Smooth muscle cell (in vitro differentiated cells): Measurements from ENCODE around the gene APC2. TPM values are rescaled to one million over a fixed set of nuclear protein-coding genes. Genes with fewer than 3 reads are reported as not detected.

Experiments used
- DNase-seq: peaks from one replicate; lab custom pipeline; 2025; ENCODE audit not compliant: unreplicated experiment; lab: John Stamatoyannopoulos, UW
- H2AFZ ChIP-seq: fragments of 200-600 bp; sonication (generic); 2 replicates; pipeline ENCODE4 v1.6.0; 2016; ENCODE audit warnings: antibody characterized with exemption, low read depth, mild to moderate bottlenecking
- H3F3A ChIP-seq: fragments of 200-600 bp; sonication (generic); 2 replicates; pipeline ENCODE4 v1.6.0; 2017; ENCODE audit warnings: antibody characterized with exemption, low read depth
- H3K27ac ChIP-seq: fragments of 200-600 bp; sonication (generic); 2 replicates; pipeline ENCODE4 v1.5.1; 2016; ENCODE audit warnings: low read depth, mild to moderate bottlenecking
- H3K27me3 ChIP-seq: fragments of 200-600 bp; sonication (generic); 2 replicates; pipeline ENCODE4 v1.6.1; 2016; ENCODE audit warnings: low read depth, mild to moderate bottlenecking
- H3K36me3 ChIP-seq: fragments of 200-600 bp; sonication (generic); 2 replicates; pipeline ENCODE4 v1.5.1; 2016; ENCODE audit warnings: low read depth
- H3K4me1 ChIP-seq: fragments of 200-600 bp; sonication (generic); 2 replicates; pipeline ENCODE4 v1.5.1; 2016; ENCODE audit warnings: low read depth
- H3K4me2 ChIP-seq: fragments of 200-600 bp; sonication (generic); 2 replicates; pipeline ENCODE4 v1.6.0; 2016; ENCODE audit warnings: mild to moderate bottlenecking
- H3K4me3 ChIP-seq: fragments of 200-600 bp; sonication (generic); 2 replicates; pipeline ENCODE4 v1.5.1; 2016; ENCODE audit warnings: mild to moderate bottlenecking
- H3K79me2 ChIP-seq: fragments of 200-600 bp; sonication (generic); 2 replicates; pipeline ENCODE4 v1.6.0; 2016; ENCODE audit warnings: low read depth, mild to moderate bottlenecking
- H3K9ac ChIP-seq: fragments of 200-600 bp; sonication (generic); 2 replicates; pipeline ENCODE4 v1.6.0; 2016; ENCODE audit warnings: low read depth
- H3K9me3 ChIP-seq: fragments of 200-600 bp; sonication (generic); replicated peaks from 2 replicates; pipeline ENCODE4 v1.5.1; 2016; ENCODE audit warnings: low read depth
- H4K20me1 ChIP-seq: fragments of 200-600 bp; sonication (generic); 2 replicates; pipeline ENCODE4 v1.6.0; 2016; ENCODE audit warnings: low read depth
- WGBS: methylation state at CpG from one replicate; pipeline ENCODE4 v1.1.7; 2016; ENCODE audit warnings: low lambda C conversion rate; 5-methylcytosine and 5-hydroxymethylcytosine counted together
- polyA plus RNA-seq: library from polyadenylated mRNA; unstranded; fragments of >200 nt; fragmentation: Nextera tagmentation; extraction: Ambion mirVana; gene quantifications from 2 replicates; pipeline ENCODE4 v1.2.1, GENCODE V29; 2016
- total RNA-seq: library from RNA; depleted of rRNA; stranded (reverse); fragments of >200 nt; gene quantifications from 2 replicates; pipeline ENCODE4 v1.2.3, GENCODE V29; 2014
- TF ChIP-seq, protein P1 (sequence below): fragments of 200-600 bp; sonication (generic); IDR thresholded peaks from 2 replicates; pipeline ENCODE4 v1.5.1; 2017; ENCODE audit warnings: borderline replicate concordance, mild to moderate bottlenecking, antibody characterized with exemption; ENCODE audit not compliant: insufficient read depth, poor library complexity, severe bottlenecking

The APC2 gene
- total and polyA plus RNA-seq, 2 experiments from 2014 or later = 0.18 to 0.30 TPM

DNA sequence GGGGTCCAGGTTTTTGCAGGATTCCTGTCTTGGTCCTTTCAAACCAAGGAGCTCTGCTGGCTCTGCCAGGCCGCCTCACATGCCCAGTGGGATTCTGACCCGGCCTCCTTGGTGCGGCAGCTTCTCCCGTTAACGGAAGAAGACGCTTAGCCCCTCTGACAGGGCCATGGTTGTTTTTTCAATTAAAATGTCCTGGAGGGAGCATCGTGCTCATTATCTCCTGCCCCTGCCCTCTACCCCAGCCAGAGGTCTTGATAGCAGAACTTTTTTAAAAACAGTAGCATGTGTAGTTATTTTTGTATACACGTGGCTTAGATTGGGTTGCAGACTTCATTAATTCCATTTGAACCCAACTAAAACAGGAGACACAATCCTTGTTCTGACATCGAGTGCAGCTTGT lies 23.2 kb upstream of the APC2 start:
- Histone ChIP-seq H3K36me3 (no peaks in the 10 kb centered on the region), H2AFZ (no peak overlapping the region), H3K27me3 (no peaks in the 10 kb centered on the region), H3K9me3 (no peaks in the 10 kb centered on the region), H3K4me2 (no peak overlapping the region), H3K4me1 (no peaks in the 10 kb centered on the region), H3K27ac (no peak overlapping the region), H4K20me1 (peaks cover 85% of the 10 kb centered on the region), H3F3A (no peaks in the 10 kb centered on the region), H3K9ac (no peak overlapping the region), H3K4me3 (no peak overlapping the region), H3K79me2 (peaks cover 42% of the 10 kb centered on the region)
- no peak for DNase-seq
- WGBS = 95% methylated on average over 9 of the region's 9 CpGs
- TF ChIP-seq, protein P1, sequence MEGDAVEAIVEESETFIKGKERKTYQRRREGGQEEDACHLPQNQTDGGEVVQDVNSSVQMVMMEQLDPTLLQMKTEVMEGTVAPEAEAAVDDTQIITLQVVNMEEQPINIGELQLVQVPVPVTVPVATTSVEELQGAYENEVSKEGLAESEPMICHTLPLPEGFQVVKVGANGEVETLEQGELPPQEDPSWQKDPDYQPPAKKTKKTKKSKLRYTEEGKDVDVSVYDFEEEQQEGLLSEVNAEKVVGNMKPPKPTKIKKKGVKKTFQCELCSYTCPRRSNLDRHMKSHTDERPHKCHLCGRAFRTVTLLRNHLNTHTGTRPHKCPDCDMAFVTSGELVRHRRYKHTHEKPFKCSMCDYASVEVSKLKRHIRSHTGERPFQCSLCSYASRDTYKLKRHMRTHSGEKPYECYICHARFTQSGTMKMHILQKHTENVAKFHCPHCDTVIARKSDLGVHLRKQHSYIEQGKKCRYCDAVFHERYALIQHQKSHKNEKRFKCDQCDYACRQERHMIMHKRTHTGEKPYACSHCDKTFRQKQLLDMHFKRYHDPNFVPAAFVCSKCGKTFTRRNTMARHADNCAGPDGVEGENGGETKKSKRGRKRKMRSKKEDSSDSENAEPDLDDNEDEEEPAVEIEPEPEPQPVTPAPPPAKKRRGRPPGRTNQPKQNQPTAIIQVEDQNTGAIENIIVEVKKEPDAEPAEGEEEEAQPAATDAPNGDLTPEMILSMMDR = no peak

DNA sequence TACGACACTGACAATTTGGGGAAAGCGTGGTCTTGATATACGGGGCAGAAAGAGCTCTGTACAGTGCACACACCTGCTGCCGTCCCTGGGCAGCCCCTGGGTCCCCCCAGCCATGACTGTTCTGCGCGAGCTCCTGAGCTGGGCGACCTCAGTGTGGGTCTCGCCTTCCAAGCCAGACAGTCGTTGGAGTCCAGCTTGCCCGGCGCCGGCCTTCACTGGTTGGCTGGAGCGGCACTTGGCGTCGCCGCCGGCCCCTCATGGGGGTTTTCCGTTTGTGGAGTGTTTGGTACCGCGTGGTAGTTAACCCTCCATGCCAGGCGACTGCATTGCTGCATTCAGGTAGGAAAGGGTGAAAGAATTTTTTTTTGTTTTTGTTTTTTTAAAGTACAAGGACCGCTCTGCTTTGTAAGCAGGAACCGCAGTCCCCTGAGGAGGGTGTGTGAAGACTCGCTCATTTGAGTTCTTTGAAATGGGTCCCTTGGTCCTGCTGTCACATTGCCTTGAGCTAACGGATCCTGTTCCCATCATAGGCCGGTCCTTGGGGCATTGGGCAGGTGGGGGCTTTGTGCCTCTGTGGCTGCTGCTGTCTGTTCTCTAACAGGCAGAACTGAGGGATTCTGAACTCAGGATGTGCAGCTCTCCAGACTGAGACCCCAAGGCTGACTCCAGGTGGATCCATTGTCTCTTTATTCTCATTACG lies 22.6 kb upstream of the APC2 start:
- H3K79me2 ChIP-seq = peaks cover 36% of the 10 kb centered on the region
- no peak overlapping the region for H3K4me3 ChIP-seq
- H2AFZ ChIP-seq = no peak overlapping the region
- H3K4me1 ChIP-seq = no peaks in the 10 kb centered on the region
- H3K4me2 ChIP-seq = no peak overlapping the region
- H3K36me3 ChIP-seq = no peaks in the 10 kb centered on the region
- TF ChIP-seq, protein P1 = no peak
- H3K9ac ChIP-seq = no peak overlapping the region
- no peaks in the 10 kb centered on the region for H3K27me3 ChIP-seq
- 95% methylated on average over 27 of the region's 27 CpGs for WGBS
- no peaks in the 10 kb centered on the region for H3F3A ChIP-seq
- peaks cover 81% of the 10 kb centered on the region for H4K20me1 ChIP-seq
- no peak for DNase-seq
- no peaks in the 10 kb centered on the region for H3K9me3 ChIP-seq
- no peak overlapping the region for H3K27ac ChIP-seq

DNA sequence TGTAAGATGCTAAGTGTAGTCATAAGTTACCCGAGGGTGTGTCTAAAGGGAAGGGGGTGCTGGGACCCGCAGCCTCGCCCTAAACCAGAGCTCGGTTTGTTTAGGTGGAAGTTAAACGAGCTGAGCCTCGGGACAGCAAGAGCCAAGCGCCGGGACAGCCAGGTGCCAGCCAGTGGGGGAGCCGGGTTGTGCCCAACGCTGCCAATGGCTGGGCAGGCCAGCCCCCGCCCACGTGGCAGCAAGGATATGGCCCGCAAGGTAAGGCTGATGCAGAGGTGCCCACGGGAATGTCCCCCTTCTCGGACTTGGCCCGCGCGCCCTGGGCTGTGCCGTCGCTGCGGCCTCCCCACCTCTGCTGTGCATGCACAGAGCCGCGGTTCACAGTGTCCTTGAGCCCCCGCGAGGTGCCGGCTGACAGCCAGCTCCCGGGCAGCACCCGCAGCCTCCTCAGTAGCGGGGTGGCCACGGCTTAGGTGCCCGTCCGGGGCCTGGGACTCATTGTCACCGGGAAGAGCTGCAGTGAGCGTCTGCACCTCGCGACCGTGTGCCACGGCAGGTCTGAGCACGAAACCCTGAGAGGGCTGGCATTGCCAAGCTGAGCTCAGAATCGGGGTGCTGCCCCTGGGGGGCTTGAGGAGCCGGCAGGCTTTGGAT lies 21.1 kb upstream of the APC2 start:
- TF ChIP-seq, protein P1 = no peak
- no peaks in the 10 kb centered on the region for H3K27me3 ChIP-seq
- no peak for DNase-seq
- H3K79me2 ChIP-seq = peaks cover 21% of the 10 kb centered on the region
- H3K4me1 ChIP-seq = no peaks in the 10 kb centered on the region
- H3K9ac ChIP-seq = no peak overlapping the region
- no peak overlapping the region for H3K4me2 ChIP-seq
- H3F3A ChIP-seq = no peaks in the 10 kb centered on the region
- H3K36me3 ChIP-seq = no peaks in the 10 kb centered on the region
- WGBS = 97% methylated on average over 41 of the region's 41 CpGs
- no peak overlapping the region for H3K27ac ChIP-seq
- no peaks in the 10 kb centered on the region for H3K9me3 ChIP-seq
- peaks cover 67% of the 10 kb centered on the region for H4K20me1 ChIP-seq
- no peak overlapping the region for H2AFZ ChIP-seq
- no peak overlapping the region for H3K4me3 ChIP-seq
